Measurements from ENCODE around the gene OVOL2. TPM values are rescaled to one million over a fixed set of nuclear protein-coding genes. Genes with fewer than 3 reads are reported as not detected.

The OVOL2 gene
- polyA plus RNA-seq, 1 donor from 2014 or later, result not detected

GRCh38 chr20:18020931-18021330 lies 36.8 kb downstream of the OVOL2 start:
- Histone ChIP-seq H3K9me3 (ENCODE audit: low read length) (no peaks in the 10 kb centered on the region), H2AFZ (ENCODE audit: low read depth, low read length) (no peak overlapping the region), H3K9ac (ENCODE audit: low read length) (no peak overlapping the region), H3K36me3 (ENCODE audit: insufficient read depth, low read length) (no peaks in the 10 kb centered on the region), H3K27ac (ENCODE audit: low read length) (no peak overlapping the region), H3K4me3 (ENCODE audit: low read length) (no peak overlapping the region), H3K4me2 (ENCODE audit: low read length) (no peak overlapping the region), H3F3A (ENCODE audit: insufficient read depth, low read length, poor library complexity, severe bottlenecking) (no peaks in the 10 kb centered on the region), H3K9me2 (ENCODE audit: insufficient read depth, low read length) (no peaks in the 10 kb centered on the region), H3K79me2 (replicated peaks; ENCODE audit: insufficient read depth, low read length) (no peaks in the 10 kb centered on the region), H3K27me3 (ENCODE audit: insufficient read depth, low read depth, low read length) (no peaks in the 10 kb centered on the region), H4K20me1 (ENCODE audit: insufficient read depth) (no peaks in the 10 kb centered on the region)
- no peak for TF ChIP-seq EZH2 (IDR thresholded peaks at IDR 0.05; ENCODE audit: borderline replicate concordance, insufficient read depth, low read length, poor library complexity, severe bottlenecking)
- no peak for TF ChIP-seq EP300 (conservative IDR thresholded peaks at IDR 0.05; ENCODE audit: poor library complexity, severe bottlenecking)
- TF ChIP-seq RAD21 (conservative IDR thresholded peaks at IDR 0.05), result no peak
- TF ChIP-seq TAF1 (IDR thresholded peaks at IDR 0.05; ENCODE audit: low read depth), result no peak
- TF ChIP-seq, protein P1, sequence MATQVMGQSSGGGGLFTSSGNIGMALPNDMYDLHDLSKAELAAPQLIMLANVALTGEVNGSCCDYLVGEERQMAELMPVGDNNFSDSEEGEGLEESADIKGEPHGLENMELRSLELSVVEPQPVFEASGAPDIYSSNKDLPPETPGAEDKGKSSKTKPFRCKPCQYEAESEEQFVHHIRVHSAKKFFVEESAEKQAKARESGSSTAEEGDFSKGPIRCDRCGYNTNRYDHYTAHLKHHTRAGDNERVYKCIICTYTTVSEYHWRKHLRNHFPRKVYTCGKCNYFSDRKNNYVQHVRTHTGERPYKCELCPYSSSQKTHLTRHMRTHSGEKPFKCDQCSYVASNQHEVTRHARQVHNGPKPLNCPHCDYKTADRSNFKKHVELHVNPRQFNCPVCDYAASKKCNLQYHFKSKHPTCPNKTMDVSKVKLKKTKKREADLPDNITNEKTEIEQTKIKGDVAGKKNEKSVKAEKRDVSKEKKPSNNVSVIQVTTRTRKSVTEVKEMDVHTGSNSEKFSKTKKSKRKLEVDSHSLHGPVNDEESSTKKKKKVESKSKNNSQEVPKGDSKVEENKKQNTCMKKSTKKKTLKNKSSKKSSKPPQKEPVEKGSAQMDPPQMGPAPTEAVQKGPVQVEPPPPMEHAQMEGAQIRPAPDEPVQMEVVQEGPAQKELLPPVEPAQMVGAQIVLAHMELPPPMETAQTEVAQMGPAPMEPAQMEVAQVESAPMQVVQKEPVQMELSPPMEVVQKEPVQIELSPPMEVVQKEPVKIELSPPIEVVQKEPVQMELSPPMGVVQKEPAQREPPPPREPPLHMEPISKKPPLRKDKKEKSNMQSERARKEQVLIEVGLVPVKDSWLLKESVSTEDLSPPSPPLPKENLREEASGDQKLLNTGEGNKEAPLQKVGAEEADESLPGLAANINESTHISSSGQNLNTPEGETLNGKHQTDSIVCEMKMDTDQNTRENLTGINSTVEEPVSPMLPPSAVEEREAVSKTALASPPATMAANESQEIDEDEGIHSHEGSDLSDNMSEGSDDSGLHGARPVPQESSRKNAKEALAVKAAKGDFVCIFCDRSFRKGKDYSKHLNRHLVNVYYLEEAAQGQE (IDR thresholded peaks at IDR 0.05; ENCODE audit: borderline replicate concordance), result no peak
- no peak for TF ChIP-seq SMC3 (conservative IDR thresholded peaks at IDR 0.05; ENCODE audit: poor library complexity)
- no peak for TF ChIP-seq MXI1 (conservative IDR thresholded peaks at IDR 0.05; ENCODE audit: poor library complexity, severe bottlenecking)
- no peak for TF ChIP-seq CTCF (IDR thresholded peaks at IDR 0.05; ENCODE audit: poor library complexity, severe bottlenecking)
- TF ChIP-seq POLR2AphosphoS5 (IDR thresholded peaks at IDR 0.05), result no peak

DNA sequence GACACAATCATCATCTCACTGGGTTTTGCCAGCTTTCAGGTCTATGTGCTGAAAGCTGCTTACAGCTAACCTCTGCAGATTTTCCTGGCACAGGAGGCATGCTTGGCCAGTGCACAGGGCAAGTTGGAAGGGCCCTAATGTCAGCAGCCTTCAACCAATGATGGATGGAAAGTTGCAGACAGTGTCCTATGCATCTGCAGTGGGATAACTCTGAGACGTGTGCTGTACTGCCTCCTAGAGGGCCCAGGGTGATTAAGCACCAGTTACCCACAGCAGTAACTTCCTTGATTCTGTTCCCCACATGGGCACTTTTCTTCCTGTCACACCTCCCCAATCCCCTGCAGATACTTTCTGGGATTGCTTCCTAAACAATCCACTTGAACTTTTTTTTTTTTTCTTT lies 38.6 kb downstream of the OVOL2 start:
- Histone ChIP-seq H3K79me2 (replicated peaks; ENCODE audit: insufficient read depth, low read length) (no peaks in the 10 kb centered on the region), H2AFZ (ENCODE audit: low read depth, low read length) (no peak overlapping the region), H3F3A (ENCODE audit: insufficient read depth, low read length, poor library complexity, severe bottlenecking) (no peaks in the 10 kb centered on the region), H3K4me3 (ENCODE audit: low read length) (no peak overlapping the region), H3K9me2 (ENCODE audit: insufficient read depth, low read length) (no peaks in the 10 kb centered on the region), H3K9ac (ENCODE audit: low read length) (no peak overlapping the region), H3K27ac (ENCODE audit: low read length) (no peak overlapping the region), H4K20me1 (ENCODE audit: insufficient read depth) (no peaks in the 10 kb centered on the region), H3K9me3 (ENCODE audit: low read length) (no peaks in the 10 kb centered on the region), H3K36me3 (ENCODE audit: insufficient read depth, low read length) (no peaks in the 10 kb centered on the region), H3K27me3 (ENCODE audit: insufficient read depth, low read depth, low read length) (no peaks in the 10 kb centered on the region), H3K4me2 (ENCODE audit: low read length) (no peak overlapping the region)
- TF ChIP-seq SMC3 (conservative IDR thresholded peaks at IDR 0.05; ENCODE audit: poor library complexity) (no peak), POLR2AphosphoS5 (IDR thresholded peaks at IDR 0.05) (no peak), CTCF (IDR thresholded peaks at IDR 0.05; ENCODE audit: poor library complexity, severe bottlenecking) (no peak), EP300 (conservative IDR thresholded peaks at IDR 0.05; ENCODE audit: poor library complexity, severe bottlenecking) (no peak), EZH2 (IDR thresholded peaks at IDR 0.05; ENCODE audit: borderline replicate concordance, insufficient read depth, low read length, poor library complexity, severe bottlenecking) (no peak), RAD21 (conservative IDR thresholded peaks at IDR 0.05) (no peak), TAF1 (IDR thresholded peaks at IDR 0.05; ENCODE audit: low read depth) (no peak), MXI1 (conservative IDR thresholded peaks at IDR 0.05; ENCODE audit: poor library complexity, severe bottlenecking) (no peak)
- TF ChIP-seq, protein P1 (IDR thresholded peaks at IDR 0.05; ENCODE audit: borderline replicate concordance), result no peak
